ENCODE results near the gene EPHA10.

Gene EPHA10

DNA sequence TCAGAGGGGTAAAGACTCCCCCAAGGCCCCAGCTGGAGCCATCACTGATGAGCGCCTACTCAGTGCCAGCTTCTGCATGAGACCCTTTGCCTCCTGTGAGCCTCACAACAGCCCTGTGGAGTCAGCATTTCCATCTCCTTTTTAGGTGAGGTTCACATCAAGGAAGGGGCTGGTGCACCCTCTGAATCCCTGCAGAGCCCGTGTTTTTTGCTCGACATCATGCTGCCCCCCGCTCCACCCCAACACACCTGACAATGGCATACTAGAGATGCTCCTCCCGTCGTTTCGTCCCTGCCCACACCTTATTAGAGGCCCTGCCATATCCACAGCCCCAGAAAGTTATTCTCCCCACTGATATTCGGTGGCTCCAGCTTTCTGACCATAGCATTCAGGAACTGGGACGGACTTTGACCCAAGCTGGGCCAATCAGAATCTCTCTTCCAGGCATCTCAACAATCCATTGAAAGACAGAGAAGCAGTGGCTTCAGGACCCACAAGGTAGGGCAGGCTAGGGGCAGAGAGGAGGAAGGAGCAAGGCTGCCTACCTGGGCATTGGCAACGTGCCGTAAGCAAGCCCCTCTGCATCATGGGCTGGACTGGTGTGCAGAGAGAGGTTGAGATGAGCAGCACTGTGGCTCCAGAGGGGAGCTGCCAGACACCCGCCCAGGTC lies 32.7 kb downstream of the EPHA10 start:
- DNase-seq = no peak

DNA sequence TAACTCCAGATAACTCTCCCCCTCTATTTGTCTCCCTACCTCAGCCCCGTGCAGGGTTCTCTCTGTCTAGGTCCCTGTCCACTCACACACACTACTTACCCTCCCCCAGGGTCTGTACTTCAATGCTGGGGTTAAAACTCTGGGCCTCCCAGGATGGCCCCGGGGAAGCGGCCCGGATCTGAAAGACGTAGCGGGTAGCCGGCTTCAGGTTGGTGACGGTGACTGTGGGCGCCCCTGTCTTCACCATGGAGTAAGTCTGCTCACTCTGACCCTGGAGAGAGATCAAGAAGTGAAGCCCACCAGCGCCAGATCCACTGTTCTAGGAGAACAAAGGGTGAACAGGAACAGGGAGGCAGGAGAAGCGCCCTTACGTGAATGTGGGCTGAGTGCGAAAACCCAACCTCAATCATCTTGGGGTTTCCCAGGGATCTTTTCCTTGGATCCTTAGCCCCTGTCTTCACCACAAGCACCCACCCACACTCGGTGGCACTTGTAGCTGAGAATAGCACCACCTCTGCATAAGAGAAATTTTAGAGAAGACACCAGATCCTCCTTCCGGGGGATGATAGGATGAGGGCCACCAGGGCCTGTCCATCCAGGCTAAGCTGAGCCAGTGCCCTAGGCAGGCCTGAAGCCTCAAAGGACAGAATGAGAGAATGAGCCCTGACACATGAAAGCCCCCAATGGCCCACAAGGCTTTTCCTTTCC lies 33.5 kb downstream of the EPHA10 start:
- no peak for DNase-seq

DNA sequence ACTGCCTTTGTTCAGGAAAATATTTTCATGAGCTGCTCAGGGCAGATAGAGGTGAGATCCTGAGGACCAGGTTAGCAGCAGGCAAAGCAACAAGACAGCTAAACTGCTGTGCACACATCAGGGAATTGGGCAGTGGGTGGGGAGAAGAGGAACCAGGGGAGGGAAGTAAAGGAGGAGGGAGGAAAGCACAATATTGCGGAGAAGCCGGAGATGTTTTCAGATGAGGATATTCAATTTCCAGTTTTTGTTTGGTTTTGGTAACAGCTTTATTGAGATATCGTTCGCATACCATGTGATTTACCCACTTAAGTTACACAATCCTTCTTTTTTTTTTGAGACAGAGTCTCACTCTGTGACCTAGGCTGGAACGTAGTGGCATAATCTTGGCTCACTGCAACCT lies 34.5 kb downstream of the EPHA10 start:
- DNase-seq = no peak

DNA sequence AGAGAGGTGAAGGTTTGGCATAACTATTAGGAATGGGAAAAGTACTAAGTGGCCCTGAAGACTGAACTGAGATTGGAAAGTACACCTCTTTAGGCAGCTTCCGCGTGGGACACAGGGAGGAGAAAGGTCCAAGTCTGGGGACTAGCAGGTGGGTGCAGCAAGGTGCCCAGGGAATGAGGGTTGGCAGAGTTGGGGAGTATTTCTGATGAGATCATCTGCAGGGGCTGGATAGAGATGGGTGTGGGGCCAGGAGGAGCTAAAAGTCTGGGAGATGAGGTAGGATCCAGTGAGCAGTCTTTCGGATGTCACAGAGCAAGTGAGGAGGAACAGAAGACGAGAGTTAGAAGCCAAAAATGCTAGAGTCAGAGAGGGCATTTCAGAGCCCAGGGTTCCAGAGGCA lies 36.5 kb downstream of the EPHA10 start:
- DNase-seq = no peak

DNA sequence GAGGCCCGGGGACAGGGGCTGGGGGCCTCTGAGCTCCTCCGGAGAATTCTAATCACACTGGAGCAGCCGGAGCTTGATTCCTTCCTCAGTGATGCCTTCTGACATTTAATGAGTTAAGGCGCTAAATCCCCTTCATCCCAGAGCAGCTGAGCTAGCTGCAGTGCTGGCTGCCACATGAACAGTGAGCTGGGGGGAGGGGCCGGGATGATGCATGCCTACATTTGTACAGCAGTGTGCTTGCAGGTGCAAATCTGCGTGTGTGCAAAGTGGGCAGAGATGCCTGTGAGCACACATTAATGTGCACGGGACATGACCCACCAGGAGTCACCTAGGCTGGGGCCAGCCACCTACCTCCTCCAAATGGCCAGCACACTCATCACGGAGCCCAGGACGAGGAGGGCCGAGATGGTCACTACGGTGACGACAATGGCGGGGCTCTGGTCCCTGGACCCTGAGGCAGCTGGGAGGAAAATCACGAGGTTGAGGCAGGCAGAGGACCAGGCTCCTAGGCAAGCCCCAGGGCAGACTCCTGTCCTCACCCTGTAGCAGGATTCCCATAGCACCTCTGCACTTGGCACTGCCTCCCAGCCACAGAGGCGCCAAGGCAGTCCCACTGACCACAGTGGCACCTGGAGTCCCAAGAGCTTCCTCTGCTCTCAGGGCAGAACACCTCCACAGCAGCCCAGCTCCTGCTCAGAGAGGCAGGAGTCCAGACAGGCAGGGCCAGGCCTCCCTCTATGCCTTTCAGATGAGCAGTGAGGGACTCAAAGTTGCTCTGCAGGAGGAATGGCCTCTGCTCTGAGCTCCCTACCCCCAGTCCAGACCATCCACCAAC lies 38.0 kb downstream of the EPHA10 start:
- DNase-seq = no peak

DNA sequence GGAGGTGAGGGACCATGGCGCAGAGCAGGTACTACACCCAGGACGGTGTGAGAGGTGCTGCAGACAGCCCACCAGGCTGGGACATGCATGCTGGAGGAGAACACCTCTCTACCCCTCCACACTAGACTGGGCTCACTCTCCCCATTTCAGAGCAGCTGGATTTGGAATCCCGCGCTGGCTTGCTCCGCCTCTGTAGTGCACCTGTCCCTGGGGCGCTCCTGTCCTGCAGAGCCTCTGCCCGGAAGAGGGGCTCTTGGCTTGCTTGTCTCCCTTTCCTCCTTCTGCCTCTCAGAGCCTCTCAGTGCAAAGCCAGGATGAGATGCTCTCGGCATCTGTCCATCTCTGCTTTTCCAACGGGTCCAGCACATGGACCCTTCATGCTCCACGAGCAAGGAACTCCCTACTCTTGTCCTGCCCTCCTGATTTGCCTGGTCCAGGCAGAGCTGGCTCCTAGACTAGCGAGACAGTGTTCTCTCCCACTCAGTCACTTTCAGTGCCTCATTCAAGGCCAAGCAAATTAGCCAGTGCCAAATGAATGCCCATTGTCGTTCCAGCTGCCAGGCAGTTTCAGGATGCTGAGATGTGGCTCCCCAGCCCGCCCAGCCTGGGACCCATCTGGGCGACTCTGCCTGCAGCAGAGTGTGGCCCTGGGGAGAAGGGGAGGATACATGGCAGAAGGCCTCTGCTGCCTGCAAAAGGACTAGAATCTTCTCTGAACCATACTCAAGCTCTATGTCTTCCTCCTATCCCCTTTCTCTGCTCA lies 38.9 kb downstream of the EPHA10 start:
- DNase-seq = no peak

DNA sequence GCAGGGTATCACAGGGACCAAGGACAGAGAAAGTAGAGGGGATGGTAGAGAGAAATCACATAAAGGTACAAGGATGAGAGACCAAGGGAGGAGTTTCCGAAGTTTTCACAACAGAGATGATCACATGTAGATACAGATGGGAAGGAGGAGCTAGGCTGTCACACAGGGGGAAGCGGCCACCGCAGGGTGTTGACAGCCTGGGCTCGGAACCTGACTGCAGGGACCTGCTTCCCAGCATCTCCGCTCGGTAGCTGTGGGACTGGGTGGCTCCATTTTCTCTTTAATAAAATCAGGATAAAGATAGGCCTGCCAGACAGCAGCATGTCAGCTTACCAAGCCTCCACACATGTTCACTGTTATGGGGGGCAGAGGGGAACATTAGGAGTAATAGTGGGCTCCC lies 40.3 kb downstream of the EPHA10 start:
- DNase-seq = no peak

DNA sequence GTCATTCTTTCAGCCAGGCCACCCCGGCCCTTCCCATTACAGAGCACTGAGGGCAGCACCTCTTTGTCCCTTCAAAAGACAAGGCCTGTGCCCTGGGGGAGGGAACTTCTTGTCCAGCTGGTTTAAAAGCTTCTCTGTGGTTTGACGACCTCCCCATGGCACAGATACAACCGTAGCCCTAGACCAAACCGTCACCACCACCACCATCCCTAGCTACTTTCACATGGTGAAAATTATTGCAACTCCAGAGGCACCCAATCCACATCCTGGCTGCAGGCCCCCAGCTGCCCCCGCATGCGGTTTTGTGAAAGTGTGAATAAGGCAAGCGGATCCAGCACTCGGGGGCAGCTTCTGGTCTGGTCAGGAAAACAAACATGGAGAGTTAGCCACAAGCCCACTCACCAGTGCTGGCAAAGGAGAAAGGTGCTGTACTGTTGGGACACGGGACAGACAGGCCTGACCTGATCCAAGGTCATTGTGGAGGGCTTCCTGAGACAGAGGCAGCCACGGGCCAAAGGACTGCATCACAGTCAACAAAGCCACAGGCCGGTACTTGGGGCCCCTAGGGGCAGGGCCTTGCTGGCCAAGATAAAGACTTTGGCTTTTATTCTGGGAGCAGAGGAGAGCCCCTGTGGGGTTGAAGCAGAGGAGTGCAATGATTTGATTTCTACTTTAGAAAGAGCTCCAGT lies 41.4 kb downstream of the EPHA10 start:
- no peak for DNase-seq

DNA sequence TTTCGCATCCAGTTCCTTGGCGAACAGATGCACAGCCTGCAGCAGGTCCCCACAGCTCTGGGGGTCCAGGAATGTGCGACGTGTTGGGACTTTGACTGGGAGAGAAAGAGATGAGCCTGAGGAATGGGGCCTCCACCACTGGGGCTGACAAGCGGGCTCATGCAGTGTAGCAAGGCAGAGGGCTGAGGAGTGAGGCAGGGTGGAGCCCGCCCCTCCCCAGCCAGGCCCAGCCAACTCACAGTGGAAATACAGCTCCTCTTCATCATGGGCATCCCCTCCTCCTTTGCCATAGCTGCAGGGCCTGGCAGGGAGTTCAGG lies 41.9 kb downstream of the EPHA10 start:
- DNase-seq = no peak

DNA sequence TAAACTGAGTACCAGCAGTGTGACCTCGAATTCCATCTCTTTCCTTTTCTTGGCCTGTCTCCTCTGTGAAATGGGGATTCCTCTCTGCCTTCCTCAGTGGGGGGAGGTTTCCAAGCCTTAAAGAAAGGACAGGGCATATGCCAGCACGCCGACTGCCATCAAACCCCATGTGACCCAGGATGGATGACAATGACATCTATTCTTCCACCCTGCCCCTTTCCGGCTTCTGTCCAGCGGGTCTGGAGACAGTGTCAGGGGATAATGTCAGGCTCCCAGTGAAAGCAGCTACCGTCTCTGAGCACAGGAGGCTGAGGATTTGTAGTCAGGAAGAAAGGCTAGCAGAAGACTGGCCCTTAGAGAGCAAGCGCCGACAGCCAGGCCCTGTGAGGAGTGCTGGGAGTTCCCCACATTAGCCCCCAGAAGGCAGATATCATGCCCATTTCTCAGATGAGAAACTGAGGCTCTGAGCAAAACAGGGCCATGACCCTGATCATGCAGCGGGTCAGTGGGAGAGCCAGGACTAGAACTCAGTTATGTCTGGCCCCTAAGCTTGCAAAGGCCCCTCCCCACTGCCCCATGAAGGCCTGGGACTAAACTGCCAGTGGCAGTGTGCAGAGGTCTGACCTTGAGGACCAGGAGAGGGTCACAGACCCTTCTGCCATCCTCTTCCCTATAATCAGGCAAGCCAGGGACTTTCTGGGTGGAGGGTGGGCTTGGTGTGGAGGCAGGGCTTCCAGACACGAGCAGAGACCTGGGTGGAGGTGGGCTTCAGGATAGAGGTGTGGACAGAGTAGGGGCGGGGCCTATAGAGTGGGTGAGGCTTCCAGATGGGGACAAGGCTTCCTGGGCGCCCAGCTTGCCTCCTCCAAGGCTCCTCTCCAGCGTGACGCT lies 42.5 kb downstream of the EPHA10 start:
- no peak for DNase-seq

DNA sequence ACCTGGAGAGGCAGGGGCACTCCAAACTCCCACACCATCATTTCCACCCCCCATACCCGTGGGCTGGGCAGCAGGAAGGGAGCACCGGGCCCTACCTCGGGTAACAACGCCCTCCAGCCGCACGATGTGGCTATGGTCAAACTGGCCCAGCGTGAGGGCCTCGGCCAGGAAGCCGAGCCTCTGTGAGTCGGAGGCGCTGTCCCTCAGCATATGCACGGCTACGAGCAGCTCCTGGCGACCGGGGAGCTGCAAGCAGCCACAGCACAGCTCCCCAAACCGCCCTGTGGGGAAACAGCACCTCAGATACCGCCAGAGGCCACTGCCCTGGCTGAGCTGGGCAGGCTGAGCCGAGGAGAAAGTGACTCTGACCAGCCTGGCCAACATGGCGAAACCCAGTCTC lies 43.4 kb downstream of the EPHA10 start:
- no peak for DNase-seq

DNA sequence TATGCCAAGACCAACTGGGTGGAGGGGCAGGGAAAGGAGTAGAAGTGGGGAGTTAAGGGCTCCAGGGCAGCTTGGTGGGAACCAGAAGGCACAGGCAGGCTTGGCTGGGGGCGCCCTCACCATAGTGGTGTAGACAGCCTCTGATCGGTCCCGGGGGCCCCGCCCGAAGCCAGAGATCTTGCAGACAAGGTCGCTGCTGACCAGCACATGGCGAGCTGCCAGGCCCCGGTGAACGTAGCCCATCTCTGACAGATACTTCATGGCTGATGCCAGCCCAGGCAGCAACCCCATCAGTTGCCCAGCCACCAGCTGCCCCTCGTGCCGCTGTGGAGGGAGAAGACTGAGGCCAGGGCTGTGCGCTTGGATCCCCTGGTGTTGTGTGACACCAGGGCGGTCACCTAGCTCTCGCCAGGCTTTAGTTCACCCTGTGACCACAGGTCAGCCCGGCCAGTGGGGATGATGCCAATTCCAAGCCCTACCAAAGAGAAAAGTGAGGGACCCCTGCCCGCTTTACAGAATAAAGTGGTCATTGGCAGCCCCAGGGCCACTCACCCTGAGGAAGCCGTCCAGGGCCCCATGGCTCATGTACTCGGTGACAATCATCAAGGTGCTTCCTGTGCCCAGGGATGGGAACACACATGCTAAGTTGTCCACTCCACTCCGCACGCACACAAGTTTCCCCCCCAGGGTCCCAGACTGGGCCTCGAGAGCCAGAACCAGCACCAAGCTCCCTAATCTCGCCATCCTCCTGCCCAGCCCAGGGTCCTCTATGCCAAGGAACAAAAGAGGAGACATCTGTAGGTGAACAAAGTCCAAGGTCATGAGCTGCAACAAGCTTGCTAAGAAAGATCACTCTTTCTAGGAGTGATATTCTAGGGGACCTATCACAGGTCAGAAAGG lies 44.4 kb downstream of the EPHA10 start:
- DNase-seq = no peak

DNA sequence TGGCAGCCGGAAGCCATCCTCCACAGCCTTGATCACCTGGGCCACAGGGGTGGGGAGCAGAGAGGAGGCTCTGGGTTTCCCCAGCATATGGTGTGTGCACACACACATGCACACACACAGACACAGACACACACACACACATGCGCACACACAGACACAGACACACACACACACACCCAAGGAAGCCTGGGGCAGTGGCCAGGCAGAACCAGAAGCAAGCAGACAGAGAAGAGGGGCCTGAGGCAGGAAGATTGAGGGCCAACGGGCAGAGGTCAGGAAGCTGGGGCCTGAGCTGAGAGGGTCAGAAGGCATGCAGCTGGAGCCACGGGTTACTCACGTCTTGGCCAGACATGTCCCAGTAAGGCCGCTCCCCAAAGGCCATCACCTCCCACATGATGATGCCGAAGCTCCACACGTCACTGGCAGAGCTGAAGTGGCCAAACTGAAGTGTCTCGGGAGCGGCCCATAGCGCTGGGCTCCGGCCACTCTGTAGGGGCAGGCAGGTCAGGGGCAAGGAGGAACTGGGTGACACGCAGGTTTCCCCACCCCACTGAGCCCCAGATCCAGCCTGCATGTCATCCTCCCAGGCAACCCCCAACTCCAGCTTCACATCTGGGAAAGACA lies 45.2 kb downstream of the EPHA10 start:
- DNase-seq = no peak

DNA sequence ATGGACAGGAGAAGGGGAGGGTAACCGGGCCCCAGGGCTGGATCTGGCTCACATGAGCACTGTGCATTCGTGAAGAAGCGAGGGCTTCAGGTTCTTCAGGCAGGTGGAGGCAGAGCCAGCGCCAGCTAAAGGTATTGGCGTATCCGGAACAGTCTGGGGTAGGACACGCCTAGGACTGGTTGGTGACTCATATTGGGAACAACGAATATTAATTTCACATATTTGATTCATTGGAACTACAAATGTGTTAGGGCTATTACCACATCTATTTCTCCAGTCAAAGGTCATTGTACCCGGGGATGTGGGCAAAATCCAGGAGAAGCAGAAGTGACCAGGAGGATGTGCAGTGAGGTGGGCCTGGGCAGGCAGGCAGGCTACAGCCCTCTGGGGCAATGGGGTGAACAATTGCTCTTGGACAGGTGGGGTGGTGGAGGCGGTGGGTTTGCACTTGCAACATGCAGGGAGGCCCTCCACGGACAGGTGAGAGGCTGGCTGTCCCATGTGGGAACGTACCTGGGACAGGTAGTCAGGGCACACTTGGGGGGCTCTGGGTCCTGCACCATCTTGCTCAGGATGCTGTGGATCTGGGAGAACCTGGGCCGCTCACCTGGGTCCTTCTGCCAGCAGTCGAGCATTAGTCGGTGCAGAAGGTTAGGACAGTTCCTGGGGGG lies 45.9 kb downstream of the EPHA10 start:
- DNase-seq = no peak

DNA sequence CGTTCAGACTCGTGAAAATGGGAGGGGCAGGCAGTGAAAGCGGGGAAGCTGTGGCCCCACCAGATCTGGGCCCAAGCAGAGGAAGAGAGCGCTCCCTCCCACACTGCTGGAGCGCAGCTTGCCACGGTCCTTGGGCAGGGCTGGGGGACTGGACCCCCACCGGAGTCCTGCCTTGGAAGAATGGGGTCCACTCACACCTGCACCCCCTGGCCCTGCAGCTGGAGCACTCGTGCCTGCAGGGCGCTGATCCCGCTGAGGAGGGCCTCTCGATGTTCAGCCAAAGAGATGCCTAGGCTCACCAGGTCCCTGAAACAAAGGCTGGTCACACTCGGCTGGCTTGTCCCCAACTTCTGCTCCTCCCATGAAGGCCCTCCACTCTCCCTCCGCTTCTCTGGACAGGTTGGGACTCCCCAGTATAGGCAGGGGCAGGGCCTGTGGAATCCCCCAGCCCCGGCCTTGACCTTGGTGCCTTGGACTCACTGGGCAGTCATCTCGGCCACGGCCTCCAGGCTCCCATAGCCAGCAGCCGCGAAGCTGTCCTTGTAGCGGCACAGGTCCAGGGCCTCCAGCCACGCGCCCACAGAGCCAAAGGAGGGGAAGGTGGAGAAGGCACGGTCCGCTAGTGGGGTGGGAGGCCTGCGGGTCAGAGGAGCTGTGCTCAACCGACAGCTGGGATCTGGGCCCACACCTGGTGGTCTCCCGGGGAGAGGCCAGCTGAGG lies 46.6 kb downstream of the EPHA10 start:
- DNase-seq = no peak

DNA sequence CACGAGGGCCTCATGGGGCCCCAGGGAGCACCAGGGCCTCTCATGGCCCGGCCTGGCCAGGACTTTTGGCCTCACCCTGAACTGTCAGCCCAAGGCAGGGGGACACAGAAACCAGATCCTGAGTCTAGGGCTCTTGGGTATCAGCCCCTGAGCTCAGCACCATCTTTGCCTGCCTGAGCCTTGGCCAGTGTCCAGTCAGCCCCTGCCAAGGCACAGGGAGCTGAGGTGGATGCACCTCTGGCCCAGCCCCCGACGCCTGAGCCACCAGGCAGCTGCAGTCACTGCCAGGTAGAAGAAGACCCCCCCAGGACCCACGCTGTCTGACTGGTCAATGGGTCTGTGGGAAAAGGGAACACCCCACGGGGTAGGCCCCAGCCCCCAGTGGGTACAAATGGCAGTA lies 47.3 kb downstream of the EPHA10 start:
- no peak for DNase-seq

DNA sequence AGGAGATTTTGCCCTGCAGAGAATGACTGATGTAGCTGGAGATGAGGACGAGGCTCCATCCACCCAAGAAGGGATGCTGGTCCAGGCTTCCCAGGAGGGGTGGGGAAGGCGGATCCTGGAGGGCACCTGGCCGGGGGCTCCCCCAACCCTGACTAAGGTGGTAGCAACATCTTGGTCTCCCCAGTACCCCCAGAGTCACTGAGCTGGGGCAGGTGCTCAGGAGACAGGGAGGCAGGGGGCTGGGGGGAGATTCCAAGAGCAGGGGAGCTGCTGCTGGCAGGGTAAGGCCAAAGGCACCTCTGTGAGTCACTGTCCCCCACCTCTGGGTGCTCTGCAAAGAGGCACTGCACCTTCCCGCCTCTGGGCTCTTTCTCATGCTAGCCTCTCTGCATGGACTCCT lies 48.6 kb downstream of the EPHA10 start:
- DNase-seq = no peak

DNA sequence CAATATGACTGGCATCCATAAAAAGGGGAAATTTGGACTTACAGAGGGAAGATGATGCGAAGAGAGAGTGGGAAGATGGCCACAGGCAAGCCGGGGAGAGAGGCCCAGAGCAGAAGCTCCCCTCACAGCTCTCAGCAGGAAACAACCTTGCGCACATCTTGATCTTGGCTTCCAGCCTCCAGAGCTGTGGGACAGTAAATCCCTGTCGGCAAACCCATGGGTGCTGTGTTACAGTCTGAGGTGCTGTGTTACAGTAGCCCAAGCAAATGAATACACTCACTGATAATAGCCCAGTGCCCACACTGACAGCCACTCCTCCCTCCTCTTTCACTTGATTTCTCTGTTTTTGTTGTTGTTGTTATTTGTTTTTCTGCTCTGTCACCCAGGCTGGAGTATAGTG lies 50.2 kb downstream of the EPHA10 start:
- no peak for DNase-seq

DNA sequence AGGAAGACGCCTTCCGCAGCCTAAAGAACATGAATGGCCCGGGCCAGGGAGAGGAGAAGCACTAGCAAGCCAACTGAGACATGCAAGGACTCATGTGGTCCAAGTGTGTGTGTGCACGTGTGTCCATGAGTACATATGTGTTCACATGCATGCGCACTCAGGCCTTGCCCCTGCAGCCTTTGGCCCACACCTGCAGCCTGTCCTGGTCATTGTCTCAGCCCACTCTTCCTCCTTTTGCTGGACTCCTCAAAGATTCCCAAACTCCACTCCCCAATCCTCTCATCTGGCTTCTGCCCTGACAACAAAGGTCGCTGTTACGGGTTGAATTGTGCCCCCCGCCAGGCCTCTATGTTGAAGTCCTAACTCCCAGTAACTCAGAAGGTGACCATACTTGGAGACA lies 50.7 kb downstream of the EPHA10 start:
- DNase-seq = no peak

All from activated effector memory CD4-positive, alpha-beta T cell treated with Interleukin-2 at 50 U/mL for 16 hours (primary cell).